Ammon's horn (tissue), 1 donor: ENCODE measurements around the gene CCDC50.

Experiments used
- DNase-seq: peaks from one replicate; pipeline ENCODE4 v3.0.0-alpha.2; 2016; ENCODE audit warnings: low spot score

Gene CCDC50

GRCh38 chr3:191328962-191329653 lies at the start of gene CCDC50:
Gene CCDC50, plus strand, starts transcription at chr3:191329394. Its CDS starts 281 bp downstream, at chr3:191329675.
- peak; percentile 79 for DNase-seq

GRCh38 chr3:191280111-191280510 lies 49.1 kb upstream of the CCDC50 start:
- no peak for DNase-seq

GRCh38 chr3:191280882-191281281 lies 48.3 kb upstream of the CCDC50 start:
- no peak for DNase-seq

GRCh38 chr3:191282251-191283185 lies 46.7 kb upstream of the CCDC50 start:
- no peak for DNase-seq

- DNase-seq, result no peak
Measured at GRCh38 chr3:191283400-191283799, 45.8 kb upstream of the CCDC50 start.

- DNase-seq, result no peak
Measured at GRCh38 chr3:191290311-191291025, 38.7 kb upstream of the CCDC50 start.

GRCh38 chr3:191292243-191293015 lies 36.8 kb upstream of the CCDC50 start:
- no peak for DNase-seq

GRCh38 chr3:191294291-191294690 lies 34.9 kb upstream of the CCDC50 start:
- DNase-seq, result no peak

- no peak for DNase-seq
Measured at GRCh38 chr3:191296041-191296541, 33.1 kb upstream of the CCDC50 start.

GRCh38 chr3:191298846-191299245 lies 30.3 kb upstream of the CCDC50 start:
- no peak for DNase-seq

- no peak for DNase-seq
Measured at GRCh38 chr3:191300422-191300821, 28.8 kb upstream of the CCDC50 start.

- DNase-seq, result no peak
Measured at GRCh38 chr3:191301017-191301416, 28.2 kb upstream of the CCDC50 start.

GRCh38 chr3:191301782-191302411 lies 27.3 kb upstream of the CCDC50 start:
- DNase-seq, result no peak

GRCh38 chr3:191302451-191302850 lies 26.7 kb upstream of the CCDC50 start:
- DNase-seq, result no peak

- DNase-seq, result peak; percentile 12
Measured at GRCh38 chr3:191303596-191303995, 25.6 kb upstream of the CCDC50 start.

GRCh38 chr3:191306428-191306827 lies 22.8 kb upstream of the CCDC50 start:
- DNase-seq, result no peak

- no peak for DNase-seq
Measured at GRCh38 chr3:191307341-191307740, 21.9 kb upstream of the CCDC50 start.

- no peak for DNase-seq
Measured at GRCh38 chr3:191313296-191313695, 15.9 kb upstream of the CCDC50 start.

GRCh38 chr3:191314109-191314728 lies 15.0 kb upstream of the CCDC50 start:
- DNase-seq, result no peak

GRCh38 chr3:191316876-191317603 lies 12.2 kb upstream of the CCDC50 start:
- DNase-seq, result no peak
